Gastroesophageal sphincter (tissue), 3 donors: ENCODE data around the gene PRPSAP1.

Source experiments
- EP300 ChIP-seq: sonication (generic); formaldehyde crosslinking; IDR thresholded peaks from one replicate; pipeline ENCODE4 v1.6.1; 2017; ENCODE audit warnings: antibody characterized with exemption, mild to moderate bottlenecking
- POLR2A ChIP-seq, 2 donors: fragments of 450-650 bp; IDR thresholded peaks; one replicate each; pipeline ENCODE4 v1.6.1; 2017; ENCODE audit warnings: antibody characterized with exemption in 2 of 2, mild to moderate bottlenecking in 2 of 2, moderate library complexity in 1 of 2
- POLR2AphosphoS5 ChIP-seq: sonication (generic); formaldehyde crosslinking; IDR thresholded peaks from one replicate; pipeline ENCODE4 v1.6.1; 2017; ENCODE audit warnings: antibody characterized with exemption
- TF ChIP-seq, protein P1 (sequence below), 4 experiments: fragments of 200-600 bp in 2 of 4; fragments of 450-650 bp in 2 of 4; sonication (generic) in 1 of 4; IDR thresholded peaks; one replicate each; pipeline ENCODE4 v1.5.1; 2017 to 2019; ENCODE audit warnings: antibody characterized with exemption in 4 of 4, mild to moderate bottlenecking in 2 of 4, moderate library complexity in 2 of 4

DNA sequence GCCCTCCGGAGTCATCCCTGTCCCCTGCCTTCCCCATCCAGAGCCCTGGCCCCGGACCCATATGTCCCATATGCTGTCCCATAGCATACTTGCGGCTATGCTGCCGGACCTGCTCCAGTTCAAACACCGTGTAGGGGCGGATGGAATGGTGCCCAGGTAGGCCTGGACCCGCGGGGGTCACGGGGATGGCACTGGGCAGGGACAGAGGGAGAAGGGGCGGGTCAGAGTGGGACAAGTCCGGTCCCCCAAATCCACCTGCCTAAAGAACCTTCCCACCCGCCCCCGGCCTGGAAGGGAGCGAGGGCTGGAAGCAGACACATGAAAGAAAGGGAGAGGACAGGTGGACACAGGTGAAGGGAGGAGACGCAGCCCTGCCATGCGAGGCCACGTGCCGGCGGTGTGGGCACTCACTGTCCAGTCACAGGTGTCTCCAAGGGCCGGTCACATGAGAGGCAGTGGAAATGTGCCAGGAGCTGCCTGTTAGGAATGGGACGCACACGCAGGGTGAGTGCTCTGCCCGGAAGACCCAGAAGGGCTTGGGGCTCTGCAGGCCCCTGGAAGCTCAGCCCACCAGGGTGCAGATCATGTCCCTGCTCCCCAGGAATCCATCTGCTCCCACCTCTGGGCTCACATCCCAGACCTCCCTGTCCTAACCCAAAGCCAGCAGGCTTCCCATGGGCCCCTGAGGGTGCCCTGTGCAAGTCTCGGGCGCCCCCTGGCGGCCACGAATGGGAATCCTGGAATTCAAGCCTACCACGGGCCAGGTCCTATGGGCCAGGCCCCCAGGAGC lies 74.6 kb downstream of the PRPSAP1 start:
- TF ChIP-seq, protein P1, sequence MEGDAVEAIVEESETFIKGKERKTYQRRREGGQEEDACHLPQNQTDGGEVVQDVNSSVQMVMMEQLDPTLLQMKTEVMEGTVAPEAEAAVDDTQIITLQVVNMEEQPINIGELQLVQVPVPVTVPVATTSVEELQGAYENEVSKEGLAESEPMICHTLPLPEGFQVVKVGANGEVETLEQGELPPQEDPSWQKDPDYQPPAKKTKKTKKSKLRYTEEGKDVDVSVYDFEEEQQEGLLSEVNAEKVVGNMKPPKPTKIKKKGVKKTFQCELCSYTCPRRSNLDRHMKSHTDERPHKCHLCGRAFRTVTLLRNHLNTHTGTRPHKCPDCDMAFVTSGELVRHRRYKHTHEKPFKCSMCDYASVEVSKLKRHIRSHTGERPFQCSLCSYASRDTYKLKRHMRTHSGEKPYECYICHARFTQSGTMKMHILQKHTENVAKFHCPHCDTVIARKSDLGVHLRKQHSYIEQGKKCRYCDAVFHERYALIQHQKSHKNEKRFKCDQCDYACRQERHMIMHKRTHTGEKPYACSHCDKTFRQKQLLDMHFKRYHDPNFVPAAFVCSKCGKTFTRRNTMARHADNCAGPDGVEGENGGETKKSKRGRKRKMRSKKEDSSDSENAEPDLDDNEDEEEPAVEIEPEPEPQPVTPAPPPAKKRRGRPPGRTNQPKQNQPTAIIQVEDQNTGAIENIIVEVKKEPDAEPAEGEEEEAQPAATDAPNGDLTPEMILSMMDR (IDR thresholded peaks at IDR 0.05) = peak in 3 of 4 experiments; percentile 96 to 99 (median 98)
- TF ChIP-seq POLR2A (IDR thresholded peaks at IDR 0.05) = no peak
- TF ChIP-seq EP300 = no peak
- peak; percentile 23 for TF ChIP-seq POLR2AphosphoS5
